Loucy (cell line): ENCODE data around the gene ARID3B.

Experiments used
- CTCF ChIP-seq: fragments of 200-600 bp; sonication (generic); conservative IDR thresholded peaks from 2 replicates; pipeline ENCODE4 v1.5.1; 2014; ENCODE audit warnings: mild to moderate bottlenecking, antibody characterized with exemption, low read length
- EZH2phosphoT487 ChIP-seq: fragments of 200-600 bp; IDR thresholded peaks from 2 replicates; pipeline ENCODE4 v1.6.1; 2018; ENCODE audit warnings: antibody characterized with exemption, mild to moderate bottlenecking, moderate library complexity, borderline replicate concordance

GRCh38 chr15:74584204-74584603 lies 43.2 kb downstream of the ARID3B start:
- TF ChIP-seq CTCF (no peak), EZH2phosphoT487 (no peak)
